NCI-H748 treated with DMSO at 0.1 percent for 48 hours (cell line): ENCODE results near the gene SLC12A3.
"Not testable (repeated sequence)": the region's sequence is repeated elsewhere in the genome, so short reads cannot be mapped to it uniquely, and the experiment has no call there.

ENCODE experiments used
- DNase-seq: peaks from one replicate; lab custom pipeline; 2025; lab: John Stamatoyannopoulos, UW

SLC12A3 gene

DNA sequence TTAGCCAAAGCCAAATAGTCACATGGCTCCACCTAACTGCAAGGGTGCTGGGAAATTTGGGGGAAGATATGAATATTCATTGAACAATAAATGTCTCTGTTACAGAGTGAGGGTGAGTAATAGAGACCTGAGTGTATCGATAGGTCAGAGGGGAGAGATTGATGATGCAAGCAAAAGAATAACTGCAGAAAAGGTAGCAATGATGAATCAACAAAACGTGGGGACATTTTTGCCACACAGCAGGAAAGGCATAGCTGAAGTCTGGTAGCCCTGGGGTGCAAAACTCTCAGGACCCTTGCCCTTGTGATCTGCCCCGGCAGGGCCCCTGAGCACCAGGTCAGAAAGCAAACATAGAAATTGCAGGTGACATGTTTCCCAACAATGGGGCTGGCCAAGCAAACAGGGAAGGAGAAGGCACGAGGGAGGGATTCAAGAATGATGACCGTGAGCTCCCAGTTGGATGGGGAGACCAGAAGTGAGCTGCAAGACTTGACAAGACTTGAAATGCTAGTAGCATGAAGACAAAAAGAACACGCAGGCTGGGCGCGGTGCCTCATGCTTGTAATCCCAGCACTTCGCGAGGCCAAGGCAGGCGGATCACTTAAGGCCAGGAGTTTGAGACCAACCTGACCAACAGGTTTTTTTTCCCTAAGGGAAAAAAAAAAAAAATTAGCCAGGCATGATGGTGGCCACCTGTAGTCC lies 54.2 kb downstream of the SLC12A3 start:
- no peak for DNase-seq

DNA sequence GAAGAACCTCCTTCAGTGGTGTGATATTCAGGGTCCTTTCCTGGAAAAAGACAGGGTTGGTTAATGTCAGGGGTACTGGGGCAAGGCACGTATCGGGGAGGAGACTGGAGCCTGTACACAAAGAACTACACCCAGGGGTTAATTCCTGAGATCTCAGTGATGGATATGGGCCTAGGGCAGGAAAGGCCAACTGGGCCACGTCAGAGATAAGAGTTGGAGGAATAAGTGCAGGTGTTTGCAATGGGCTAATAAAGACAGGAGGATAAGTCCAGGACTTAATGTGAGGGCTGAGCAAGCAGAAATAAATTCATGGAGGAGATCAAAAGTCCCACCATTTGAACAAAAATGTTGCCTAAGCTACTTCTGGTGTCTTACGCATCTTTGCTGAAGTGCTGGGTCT lies 56.6 kb downstream of the SLC12A3 start:
- no peak for DNase-seq

DNA sequence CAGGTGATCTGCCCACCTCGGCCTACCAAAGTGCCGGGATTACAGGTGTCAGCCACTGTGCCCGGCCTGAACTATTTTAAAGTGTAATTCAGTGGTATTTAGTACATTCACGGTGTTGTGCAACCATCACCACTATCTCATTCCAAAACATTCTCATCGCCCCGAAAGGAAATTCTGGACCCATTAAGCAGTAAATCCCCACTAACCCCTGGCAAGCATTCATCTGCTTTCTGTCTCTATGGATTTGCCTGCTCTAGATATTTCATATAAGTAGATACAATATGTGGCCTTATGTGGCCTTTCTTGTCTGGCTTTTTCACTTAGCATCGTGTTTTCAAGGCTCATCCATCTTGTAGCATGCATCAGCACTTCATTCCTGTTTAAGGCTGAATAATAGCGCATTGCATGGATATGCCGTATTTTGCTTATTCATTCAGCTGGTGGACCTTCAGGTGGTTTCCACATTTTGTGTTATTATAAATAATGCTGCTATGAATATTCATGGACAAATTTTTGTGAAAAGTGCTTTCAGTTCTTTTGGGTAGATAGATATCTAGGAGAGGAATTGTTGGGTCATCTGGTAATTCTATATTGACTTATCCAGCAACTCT lies 58.6 kb downstream of the SLC12A3 start:
- DNase-seq: no peak

DNA sequence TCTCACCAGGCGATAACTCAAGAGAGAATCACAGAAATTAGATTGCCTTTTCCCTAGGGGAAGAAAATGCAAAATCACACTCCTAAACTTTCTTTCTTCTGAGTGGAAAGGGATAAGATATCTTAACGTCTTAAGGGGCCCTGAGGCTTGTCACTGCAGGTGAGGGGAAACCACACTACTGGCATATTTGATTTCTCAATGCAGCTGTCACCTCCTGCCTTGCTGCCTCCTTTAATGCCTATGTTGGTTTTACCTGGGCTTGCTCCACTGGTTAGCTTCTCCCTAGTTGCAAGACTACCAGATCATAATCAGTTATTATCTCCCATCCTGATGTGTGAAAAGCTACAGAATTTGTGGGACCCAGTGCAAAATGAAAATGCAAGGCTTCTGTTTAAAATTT lies 62.5 kb downstream of the SLC12A3 start:
- no peak for DNase-seq

DNA sequence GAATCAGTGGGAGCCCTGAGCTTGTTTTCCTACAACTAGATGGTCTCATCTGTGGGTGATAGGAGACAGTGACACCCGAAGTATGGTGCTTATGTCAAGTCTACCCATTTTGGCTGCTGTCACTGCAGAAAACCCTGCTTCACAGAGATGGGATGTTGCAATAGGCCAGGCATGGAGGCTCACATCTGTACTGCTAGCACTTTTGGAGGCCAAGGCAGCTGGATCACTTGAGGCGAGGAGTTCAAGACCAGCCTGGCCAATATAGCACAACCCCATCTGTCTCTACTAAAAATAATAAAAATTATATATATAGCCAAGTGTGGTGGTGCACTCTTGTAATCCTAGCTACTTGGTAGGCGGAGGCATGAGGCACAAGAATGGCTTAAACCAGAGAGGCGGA lies 64.6 kb downstream of the SLC12A3 start:
- DNase-seq: no peak

DNA sequence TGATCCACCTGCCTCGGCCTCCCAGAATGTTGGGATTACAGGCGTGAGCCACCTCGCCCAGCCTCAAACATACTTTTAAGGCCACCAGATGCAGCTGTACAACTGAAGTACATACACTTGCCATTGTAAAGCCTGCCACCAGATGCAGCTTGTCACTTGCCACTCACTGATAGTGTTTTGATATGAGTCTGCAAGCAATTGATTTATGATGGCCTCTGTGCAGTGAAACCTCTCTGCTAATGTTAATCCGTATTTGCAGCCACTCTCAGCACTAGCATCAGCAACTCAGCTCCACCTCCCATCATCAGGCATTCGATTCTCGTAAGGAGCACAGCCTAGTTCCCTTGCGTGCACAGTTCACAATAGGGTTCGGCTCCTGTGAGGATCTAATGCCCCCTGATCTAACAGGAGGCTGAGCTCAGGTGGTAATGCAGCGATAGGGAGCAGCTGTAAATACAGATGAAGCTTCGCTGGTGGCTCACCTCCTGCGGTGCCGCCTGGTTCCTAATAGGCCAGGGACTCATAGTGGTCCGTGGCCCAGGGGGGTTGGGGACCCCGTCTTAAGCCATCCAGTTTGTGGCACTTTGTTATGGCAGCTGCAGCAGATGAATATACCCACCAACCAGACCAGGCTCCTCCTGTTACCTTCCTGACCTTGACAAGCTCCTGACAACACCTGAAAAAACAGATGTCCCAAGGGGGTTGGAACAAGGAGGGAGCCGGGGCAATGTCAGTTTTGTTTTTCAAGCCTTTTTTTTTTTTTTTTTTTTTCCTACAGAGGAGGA lies 65.7 kb downstream of the SLC12A3 start:
- no peak for DNase-seq

DNA sequence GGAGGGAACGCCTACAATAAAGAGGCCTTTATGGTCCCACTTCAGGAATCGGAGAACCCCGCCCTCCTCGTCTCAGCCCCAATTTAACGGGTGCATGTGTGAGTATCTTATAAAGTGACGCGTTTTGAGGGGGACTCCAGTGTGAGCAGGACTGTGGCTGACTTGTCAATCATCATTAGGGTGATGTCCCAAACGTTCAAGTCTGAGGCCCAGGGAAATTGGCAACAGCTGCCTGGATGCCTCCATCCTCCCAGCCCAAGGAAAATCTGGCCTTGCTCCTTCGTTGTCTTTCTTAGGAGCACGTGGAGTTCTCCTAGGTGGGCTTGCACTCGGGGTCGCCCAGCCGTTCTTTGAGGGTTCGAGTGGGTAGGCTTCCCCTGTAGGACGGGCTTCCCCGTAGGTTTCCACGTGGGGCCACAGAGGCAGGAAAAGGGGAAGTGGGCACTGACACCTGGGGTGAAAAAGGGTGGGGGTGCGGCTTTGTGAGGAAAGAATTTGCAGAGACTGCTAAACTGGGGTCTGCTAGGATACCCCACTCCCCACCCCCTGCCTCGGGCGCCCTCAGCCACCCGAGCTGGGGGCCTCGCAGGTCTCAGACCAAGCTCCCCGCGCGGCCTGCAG lies 66.4 kb downstream of the SLC12A3 start:
- no peak for DNase-seq

DNA sequence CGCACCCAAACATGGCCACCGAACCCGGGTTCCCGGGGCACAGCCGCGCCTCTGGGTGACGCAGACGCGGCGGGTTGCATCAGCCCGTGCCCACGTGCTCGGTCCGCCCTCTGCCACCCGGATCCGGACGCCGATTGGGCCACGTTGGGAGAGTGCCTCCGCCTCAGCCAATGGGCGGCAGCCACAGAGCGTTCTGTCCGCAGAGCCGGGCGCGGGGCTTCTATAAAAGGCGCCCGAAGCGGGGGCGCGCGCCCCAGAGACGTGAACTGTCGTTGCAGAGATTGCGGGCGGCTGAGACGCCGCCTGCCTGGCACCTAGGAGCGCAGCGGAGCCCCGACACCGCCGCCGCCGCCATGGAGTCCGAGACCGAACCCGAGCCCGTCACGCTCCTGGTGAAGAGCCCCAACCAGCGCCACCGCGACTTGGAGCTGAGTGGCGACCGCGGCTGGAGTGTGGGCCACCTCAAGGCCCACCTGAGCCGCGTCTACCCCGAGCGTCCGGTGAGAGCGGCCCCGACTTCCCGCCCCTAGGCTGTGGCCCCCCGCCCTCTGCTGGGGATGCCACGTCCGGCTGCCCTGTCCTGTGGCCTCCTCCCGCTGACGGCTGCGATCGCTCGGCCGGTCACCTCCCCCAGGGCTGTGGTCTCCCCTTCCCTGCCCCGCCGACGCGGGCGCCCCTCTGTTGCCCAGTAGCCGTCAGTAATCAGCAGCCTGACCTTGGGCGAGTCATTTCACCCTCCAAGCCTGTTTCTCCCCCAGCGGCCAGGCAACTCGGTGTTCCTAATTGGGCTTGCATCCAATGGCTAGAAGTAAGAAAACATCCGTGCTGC lies 67.1 kb downstream of the SLC12A3 start, which contains the start of gene HERPUD1:
Gene HERPUD1 (plus strand): TSS at position 251 of the 829 bp plus-strand sequence. CDS start 103 bp downstream, at position 354.
- DNase-seq: peak; percentile 81

DNA sequence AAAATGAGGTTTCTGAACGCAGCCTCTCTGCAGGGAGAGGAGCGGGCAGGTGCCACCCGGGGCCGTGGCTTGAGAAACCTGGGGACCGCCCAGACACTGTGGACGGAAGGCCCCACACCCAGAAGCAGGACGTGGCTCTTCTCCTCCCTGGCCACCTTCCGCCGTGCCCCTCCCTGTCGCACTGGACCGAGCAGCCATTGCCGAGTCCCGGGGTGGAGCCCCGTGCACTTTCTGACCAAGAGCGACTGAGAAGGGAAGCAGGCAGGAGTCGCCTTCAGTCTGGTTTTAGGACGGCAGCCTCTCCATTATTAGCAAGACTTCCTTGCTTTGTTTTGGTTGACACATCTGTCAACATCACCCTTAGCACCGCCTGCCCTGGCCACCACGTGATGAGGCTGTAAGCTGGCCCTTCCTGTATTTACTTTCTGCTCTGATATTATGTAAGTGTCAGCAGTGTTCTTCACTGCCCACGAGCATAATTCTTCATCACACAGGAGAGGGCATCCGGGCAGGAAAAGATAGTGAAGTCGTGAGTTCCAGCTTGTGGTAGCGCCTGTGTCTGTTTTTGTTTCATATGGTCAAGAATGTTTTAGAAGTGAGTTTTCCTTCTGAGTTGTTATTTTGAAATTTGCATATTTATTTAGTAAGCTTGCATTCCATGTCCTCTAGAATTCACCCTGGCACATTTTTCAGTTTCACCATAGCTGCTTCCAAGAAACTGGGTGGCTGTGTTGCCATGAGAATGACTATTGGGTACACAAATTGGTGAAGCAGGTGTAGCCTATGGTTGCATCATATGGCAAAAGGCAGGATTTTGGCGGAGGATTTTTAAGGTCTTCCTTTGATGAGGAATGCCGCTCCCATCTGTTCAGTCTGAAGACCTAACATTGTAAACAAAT lies 68.0 kb downstream of the SLC12A3 start:
- peak; percentile 52 for DNase-seq

DNA sequence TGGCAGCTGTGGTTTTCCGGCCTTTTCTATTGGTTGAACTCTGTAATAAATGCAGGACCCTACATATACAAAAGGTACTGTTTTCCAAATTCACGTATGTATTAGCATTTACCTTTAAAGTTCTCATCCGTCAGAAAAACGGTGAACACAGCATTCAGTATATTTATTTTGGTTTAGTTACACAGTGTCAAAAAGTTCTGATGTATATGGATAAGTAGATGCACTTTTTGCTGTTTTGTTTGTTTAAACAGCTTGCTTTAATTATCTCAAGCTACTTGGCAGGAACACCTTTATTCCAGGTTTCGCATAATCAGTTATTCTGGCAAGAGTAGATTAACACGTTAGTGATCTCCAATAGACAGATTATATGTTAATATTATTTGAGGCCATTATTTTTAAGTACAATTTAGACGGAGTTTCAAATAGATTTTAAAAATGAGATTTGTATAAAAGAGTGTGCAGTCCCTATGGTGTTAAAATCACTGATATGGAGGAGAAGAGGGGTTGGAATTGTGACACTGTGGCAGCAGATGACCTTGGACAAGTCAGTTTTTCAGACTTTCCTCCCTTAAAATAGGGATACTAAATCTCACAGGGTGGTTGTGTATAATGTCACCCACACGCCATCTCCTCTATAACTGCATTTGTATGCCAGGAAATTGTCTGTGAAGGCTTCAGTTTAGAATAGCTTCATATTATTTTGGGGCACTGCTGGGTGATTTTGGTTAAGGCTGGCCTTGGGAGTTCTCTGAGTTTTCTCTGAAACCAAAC lies 69.0 kb downstream of the SLC12A3 start:
- DNase-seq: no peak

DNA sequence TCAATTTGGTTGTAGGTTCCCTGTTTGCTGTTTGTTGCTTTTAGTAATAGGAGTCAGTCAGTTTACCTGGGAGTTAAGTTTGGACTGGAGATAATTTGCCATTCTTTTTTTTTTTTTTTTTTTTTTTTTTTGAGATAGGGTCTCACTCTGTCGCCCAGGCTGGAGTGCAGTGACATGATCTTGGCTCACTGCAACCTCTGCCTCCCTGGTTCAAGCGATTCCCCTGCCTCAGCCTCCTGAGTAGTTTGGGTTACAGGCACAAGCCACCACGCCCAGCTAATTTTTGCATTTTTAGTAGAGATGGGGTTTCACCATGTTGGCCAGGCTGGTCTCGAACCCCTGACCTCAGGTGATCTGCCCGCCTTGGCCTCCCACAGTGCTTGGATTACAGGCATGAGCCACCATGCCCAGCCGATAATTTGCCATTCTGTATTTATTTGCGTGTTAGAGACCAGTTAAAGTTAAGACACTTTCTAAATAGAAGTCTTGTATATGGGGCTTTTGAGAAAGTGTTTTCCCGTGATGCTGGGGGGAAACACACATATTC lies 69.7 kb downstream of the SLC12A3 start:
- DNase-seq: not testable (repeated sequence)

DNA sequence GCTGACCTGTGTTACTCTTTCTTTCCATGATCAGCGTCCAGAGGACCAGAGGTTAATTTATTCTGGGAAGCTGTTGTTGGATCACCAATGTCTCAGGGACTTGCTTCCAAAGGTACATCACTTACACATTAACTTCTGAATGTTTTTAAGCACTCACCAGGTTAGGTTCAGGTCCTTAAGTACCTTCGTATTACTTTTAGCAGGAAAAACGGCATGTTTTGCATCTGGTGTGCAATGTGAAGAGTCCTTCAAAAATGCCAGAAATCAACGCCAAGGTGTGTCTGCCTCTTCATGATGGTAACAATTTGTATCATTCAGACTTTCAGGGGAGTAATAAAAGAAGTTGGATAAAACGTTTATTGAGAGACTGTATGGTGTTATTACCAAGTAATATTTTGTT lies 70.2 kb downstream of the SLC12A3 start:
- no peak for DNase-seq

DNA sequence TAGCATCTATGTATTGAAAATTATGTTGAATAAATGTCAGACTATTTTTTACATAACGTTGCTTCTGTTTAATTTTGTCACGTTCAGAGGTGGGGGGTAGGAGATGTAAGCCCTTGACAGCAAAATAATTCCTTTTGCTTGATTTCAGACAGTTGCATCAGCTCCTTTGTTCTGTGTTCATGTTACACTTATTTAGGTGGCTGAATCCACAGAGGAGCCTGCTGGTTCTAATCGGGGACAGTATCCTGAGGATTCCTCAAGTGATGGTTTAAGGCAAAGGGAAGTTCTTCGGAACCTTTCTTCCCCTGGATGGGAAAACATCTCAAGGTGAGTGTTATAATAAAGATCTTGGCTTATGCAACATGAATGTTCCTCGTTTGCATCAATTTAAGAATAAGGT lies 71.5 kb downstream of the SLC12A3 start:
- DNase-seq: no peak

DNA sequence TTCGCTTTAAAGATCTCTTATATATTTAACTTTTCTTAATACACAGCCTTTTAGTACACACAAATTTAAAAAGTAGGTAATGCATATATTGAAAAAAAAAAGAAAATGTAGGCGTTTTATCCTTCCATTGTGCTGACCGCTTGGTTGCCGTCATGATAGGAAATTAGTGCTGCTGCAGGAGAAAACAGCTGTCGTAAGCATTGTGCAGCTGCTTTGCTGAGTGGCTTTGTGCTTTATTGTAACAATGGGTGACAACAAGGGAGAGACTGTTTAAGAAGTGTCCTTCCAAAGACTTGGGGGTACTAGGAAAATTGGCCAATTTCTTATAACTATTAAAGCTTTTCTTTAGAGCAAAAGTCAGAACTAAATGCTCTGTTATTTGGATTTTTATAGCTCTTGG lies 71.9 kb downstream of the SLC12A3 start:
- DNase-seq: no peak

DNA sequence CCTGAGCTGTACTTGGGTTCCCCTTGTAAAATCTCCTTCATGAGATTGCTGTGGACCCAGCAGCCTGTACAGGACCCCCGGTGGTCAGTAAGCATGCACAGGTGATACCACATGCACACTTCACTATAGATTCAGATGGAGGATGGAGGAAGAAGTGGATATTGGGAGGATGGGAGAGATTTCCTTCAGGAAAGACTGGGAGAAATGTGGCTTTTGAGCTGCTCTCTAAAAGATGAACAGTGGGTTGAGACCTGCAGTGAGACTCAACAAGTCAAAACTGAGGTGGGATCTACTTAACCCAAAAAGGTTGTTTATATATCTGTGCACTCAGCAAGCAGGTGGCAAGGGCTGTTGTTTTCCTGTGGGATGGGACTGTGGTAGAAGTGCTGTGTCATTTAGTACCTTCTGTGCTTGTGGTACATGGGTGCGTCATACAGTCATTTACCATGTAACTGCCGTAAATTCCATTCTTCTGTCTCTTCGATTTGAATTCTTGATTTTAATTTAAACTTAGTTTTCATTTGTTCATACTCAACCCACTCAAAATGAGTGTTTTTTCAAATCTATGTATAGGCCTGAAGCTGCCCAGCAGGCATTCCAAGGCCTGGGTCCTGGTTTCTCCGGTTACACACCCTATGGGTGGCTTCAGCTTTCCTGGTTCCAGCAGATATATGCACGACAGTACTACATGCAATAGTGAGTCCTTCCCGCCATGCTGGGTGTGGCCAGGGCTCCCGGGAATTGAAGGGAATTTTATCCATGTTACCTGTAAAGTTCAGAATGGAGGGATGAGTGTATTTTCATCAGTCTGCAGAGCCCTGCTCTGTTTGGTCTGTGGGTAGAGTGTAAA lies 73.9 kb downstream of the SLC12A3 start:
- DNase-seq: no peak

DNA sequence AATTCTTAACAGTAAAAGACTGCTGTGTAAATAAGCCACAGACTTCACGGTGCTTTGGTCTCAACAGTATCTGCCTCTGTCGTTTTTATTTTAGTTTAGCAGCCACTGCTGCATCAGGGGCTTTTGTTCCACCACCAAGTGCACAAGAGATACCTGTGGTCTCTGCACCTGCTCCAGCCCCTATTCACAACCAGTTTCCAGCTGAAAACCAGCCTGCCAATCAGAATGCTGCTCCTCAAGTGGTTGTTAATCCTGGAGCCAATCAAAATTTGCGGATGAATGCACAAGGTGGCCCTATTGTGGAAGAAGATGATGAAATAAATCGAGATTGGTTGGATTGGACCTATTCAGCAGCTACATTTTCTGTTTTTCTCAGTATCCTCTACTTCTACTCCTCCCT lies 74.8 kb downstream of the SLC12A3 start:
- no peak for DNase-seq

DNA sequence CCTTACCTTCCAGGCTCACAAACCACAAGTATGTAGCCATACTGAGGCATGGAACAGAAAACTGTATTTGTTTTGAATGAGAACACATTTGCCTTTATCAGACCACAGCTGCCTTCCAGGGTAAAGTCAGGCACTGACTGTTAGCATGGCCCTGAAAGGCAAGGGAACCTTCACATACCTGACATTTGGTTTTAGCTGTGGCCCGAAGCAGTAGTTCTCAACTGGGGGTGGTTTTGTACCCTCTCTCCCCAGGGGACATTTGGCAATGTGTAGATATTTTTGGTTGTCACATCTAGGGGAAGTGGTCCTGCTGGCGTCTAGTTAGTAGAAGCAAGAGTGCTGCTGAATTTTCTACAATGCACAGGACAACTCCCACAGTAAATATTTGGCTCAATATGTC lies 76.1 kb downstream of the SLC12A3 start:
- DNase-seq: no peak

DNA sequence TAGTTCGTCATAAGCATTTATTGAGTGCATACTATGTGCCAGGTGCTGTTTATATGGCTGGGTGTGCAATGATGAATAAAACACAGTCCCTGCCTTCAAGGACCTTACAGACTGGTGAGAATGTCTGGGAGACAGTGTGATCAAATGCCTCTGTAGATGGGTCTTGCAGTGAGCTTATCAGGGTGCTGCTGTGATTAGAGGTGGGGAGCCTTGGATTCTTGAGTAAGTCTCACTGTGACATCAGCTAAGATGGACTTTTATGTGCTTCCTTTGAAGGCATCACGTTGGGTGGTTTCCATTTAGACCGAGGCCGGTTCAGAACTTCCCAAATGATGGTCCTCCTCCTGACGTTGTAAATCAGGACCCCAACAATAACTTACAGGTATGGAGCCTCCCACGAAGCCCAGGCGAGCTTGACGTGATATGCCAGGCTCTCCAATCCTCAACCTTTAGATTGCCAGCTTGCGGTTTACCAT lies 76.9 kb downstream of the SLC12A3 start:
- no peak for DNase-seq
